HG03045 (cell line): Measurements from ENCODE around the gene OR5M3.

Experiments used
- ATAC-seq: cut with Tn5 transposase; IDR thresholded peaks from one replicate; pipeline ENCODE4 v1.9.1; 2021; ENCODE audit warnings: mild to moderate bottlenecking, moderate library complexity; ENCODE audit not compliant: unreplicated experiment

Gene OR5M3

DNA sequence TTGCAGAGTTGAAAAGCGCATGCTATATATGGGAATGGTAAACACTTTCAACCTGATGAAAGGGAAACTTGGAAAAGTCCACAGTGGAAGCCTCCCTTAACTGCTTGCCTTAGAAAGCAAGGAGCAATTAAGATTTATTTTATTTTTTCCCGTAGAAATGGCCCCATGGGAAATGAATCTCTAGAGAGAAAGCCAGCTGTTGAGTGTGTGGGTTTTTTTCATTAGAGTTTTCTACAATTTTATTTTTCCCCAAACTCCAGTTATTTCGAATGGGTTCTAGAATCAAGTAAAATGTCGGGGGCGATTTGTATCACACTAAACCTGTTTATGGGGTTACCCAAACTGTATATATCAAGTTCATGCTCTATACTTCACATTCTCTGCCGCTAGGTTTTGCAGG, at the start of gene OR5M3:
OR5M3 (minus strand) TSS at position 101 of the 400 bp plus-strand sequence. CDS start 2,855 bp downstream, outside the sequence.
- no peak for ATAC-seq

DNA sequence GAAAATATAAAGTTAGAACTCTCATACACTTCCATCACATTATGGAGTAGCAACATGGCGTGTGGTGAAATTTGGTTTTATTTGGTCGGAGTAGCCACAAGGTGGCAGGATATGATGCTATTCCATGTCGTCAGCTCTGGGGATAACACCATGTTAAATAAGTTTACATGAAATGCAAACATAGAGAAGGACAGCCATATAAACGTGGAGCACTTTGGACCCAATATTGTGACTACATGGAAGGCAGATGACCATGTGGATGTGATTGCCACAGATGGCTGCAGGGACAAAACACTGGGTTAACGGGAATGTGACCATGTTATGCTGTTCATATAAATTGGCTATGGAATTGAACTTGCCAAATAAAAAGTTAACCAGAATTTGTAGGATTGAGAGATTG, 48.9 kb upstream of the OR5M3 start:
- ATAC-seq, result no peak

DNA sequence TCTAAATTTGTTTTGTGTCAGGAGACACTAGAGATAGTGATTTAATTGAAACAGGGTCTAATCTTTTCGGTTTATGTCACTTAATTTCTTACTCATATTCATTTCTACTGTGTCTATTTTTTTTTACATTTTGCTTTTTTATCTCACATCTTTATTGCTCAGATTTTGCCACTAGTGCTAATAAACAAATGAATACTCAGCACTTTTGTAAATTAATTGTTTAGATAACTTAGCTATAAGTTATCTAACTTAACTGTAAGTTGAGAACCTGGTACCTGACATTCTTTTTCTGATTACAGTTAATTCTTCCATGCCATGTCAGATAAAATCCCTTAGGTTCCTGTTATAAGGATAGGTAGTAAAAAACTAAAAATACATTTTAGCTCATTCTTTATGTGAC, 40.1 kb upstream of the OR5M3 start:
- ATAC-seq, result no peak

DNA sequence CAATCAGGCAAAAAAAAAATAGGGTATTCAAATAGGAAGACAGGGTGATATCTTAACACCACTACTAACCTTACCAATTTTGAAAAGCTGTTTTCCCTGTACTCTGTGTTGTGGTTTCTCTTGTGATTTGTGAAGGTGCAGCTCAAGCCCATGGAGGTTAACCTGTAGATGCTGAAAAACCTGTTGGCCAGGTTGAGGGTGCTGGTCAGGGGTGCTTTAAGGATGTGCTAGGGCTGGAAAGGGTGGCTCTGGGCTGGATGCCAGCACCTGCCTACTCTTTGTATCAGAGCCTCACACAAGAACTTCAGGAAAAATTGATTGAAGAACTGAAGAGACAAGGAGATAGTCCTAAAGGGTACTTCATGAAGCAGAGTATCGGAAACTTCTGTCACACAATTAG, 36.3 kb upstream of the OR5M3 start:
- no peak for ATAC-seq

DNA sequence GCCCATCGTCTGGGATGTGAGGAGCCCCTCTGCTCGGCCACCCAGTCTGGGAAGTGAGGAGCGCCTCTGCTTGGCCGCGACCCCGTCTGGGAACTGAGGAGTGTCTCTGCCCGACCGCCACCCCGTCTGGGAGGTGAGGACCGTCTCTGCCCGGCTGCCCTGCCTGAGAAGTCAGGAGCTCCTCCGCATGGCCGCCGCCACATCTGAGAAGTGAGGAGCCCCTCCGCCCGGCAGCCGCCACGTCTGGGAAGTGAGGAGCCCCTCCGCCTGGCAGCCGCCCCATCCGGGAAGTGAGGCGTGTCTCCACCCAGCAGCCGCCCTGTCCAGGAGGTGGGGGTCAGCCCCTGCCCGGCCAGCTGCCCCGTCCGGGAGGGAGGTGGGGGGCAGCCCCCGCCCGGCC, 23.9 kb upstream of the OR5M3 start:
- no peak for ATAC-seq

DNA sequence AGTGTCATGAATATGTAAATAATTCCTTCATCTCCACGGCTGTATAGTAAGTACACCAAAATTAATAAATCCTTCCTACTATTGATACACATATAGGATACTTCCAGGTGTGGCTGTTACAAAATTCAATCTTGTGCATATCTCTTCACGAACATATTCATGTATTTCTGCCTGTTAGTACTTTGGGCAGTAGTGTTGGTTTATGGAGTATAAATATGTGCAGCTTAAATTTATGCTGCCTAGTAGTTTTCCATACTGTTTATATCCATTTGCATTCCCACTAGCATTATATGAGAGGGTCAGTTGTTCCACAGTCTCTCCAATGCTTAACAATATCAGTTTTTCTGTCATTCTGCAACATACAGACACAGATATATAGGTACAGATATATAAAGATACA, 22.0 kb upstream of the OR5M3 start:
- no peak for ATAC-seq

DNA sequence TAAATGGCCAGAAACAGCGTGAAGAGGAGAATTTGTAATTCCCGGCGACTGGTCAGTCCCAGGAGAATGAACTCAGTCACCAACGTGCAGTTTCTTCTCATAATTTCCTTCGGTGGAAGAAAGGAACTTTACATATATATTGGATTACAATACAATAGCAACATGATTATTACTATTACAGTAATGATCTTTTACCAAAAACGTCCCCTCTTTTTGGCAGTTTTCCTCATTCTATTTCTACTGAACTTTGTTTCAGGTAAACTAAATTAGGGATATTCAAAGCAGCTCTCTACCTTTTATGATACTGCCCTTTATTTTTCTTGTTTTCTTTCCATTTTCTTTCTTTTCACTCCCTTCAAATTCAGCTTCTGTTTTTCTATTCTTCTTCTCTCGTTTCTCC, 18.1 kb upstream of the OR5M3 start, which contains the start of gene OR5M8:
OR5M8 (minus strand) TSS at position 101 of the 400 bp plus-strand sequence; CDS start at position 101, 0 bp downstream.
- no peak for ATAC-seq

DNA sequence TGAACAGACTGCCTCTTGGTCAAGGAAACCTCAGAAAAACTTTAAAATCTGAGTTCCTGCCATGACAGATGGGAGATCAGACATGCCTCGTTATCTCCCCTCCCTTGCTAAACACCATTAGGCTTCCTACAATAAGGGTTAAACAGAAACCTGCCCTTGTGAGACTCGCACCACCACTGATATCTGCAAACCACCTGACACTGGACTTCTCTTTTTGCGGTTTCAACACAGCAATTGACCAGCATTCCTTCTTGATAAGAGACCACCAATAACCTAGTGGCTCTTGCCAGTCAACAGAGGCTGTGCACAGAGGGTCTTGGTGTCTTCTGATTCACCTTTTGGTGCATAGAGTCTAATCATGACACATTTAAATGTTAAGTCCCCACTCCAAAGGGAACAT, 13.6 kb upstream of the OR5M3 start:
- no peak for ATAC-seq

DNA sequence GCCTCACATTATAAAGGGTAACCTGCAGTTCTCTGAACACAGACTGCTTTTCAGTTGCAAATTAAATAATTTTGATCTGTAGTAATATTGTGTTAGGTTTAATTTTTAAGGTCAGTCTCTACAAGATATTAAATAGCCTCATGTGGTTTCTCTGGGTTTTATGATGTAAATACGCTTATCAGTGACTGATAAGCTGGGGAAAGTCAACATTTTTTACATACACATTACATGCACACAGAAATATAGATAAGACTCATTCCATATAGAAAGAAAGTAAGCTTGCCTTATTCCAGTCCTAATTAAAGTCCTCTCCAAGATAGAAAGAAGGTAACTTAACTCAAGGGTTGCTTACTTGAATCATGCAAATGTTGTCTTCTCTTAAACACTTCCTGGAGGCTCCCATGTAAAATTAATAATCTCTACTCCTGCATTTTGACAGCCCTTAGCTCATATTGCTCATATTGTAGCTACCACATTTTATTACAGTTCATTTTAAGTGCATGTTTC, 1.6 kb upstream of the OR5M3 start:
- no peak for ATAC-seq

DNA sequence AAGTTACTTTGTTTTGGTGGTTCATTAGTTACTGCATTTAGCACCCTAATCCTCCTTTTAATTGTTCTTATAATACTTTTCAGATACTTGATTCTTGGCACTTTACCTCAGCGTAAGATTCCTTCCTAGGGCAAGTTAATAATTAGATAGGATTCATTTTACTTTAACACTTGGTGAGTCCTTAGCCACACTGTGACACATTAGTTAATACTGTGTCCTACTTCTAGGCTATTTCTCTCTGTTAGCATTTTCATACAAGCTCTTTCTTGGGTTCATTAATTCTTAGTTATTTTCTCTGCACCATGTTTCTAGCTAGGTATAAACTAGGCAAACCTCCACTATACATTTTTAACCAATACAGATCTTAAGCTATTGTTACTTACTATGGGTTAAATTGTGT, 16.1 kb downstream of the OR5M3 start:
- no peak for ATAC-seq

DNA sequence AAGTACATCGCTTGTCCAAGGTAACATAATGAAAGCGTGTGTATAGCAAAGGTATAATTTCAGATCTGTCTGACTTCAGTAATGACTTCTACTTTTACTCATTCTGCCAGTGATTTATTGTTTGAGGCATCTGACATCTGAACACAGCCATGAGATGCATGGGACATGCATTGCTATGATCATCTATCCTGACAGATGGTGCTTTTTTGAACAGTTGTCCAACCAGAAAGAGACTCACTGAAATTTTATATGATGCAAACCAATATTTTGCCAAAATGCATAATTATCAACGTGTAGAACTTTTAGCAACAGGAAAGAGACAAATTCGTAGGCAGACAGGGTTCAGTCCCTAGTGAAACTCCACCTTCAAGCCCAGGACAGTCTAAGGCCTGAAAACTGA, 19.6 kb downstream of the OR5M3 start:
- ATAC-seq, result no peak
